ENCODE results near the gene HDX. TPM values are rescaled to one million over a fixed set of nuclear protein-coding genes. Genes with fewer than 3 reads are reported as not detected.
"Not testable (repeated sequence)": the region's sequence is repeated elsewhere in the genome, so short reads cannot be mapped to it uniquely, and the experiment has no call there.

HDX gene, protein sequence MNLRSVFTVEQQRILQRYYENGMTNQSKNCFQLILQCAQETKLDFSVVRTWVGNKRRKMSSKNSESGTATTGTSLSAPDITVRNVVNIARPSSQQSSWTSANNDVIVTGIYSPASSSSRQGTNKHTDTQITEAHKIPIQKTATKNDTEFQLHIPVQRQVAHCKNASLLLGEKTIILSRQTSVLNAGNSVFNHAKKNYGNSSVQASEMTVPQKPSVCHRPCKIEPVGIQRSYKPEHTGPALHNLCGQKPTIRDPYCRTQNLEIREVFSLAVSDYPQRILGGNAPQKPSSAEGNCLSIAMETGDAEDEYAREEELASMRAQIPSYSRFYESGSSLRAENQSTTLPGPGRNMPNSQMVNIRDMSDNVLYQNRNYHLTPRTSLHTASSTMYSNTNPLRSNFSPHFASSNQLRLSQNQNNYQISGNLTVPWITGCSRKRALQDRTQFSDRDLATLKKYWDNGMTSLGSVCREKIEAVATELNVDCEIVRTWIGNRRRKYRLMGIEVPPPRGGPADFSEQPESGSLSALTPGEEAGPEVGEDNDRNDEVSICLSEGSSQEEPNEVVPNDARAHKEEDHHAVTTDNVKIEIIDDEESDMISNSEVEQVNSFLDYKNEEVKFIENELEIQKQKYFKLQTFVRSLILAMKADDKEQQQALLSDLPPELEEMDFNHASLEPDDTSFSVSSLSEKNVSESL
- total RNA-seq = 1 to 10 TPM in 2 of 4 donors, under 1 TPM in 1, not detected in 1; 0.59 to 1.9 (median 1.1) TPM

DNA sequence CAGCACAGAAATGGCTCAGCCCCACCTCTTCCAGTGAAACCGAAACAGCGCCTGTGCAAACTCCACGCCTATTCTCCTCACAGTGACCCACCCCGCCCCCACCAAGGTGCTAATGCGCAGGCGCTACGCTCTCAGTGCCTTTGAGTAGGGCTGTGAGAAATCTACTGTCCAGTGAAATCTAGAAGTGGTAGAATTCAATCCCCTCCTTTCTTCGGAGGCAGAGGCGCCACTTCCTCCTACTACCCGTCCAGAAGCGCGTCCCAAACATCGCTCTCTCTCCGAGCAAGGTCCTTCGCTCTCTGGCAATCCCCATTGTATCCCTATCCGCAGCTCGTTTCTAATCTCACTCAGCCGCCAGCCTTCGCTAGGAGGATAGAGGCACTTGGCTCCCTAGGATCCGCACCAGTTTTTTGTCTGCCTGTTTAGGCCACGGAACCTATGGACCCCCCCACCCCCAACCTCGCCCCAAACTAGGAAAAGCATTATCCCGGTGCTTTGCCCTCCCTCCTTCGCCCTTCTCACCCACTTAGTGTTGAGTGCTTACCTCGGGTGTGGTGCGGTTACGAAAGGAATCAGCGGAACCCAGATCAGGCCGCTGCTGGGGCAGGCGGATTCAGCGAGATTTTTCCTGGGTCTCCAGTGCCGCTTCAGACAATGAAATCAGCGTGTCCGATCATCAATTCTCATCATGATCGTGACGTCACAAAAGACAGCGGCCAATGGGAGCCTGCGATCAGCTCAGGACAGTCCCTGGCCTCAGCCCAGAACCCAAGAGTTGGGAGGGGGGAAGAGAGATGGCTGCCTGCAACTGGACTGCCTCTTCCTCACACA, at the start of gene HDX:
HDX (minus strand) TSS at position 656 of the 831 bp plus-strand sequence. CDS start 27,056 bp downstream, outside the sequence.
- DNase-seq = peak; percentile 37 to 72
- H3K9me3 ChIP-seq = no peaks in the 10 kb centered on the region
- H3K4me1 ChIP-seq = no peaks in the 10 kb centered on the region
- no peaks in the 10 kb centered on the region for H3K27me3 ChIP-seq
- in situ Hi-C loops (cut with MboI; ENCODE audit: low sequenced_read_pairs in 4 of 4) (no loop called here), intact Hi-C loops (cut with DNase I; ENCODE audit: low total_unique reads) (loop anchor here (5.0 kb wide), 1 partner anchor 500 kb away; the partner anchor contains the start of gene APOOL)
- peak within 1 kb of the TSS; percentile 54 to 61 (median 59) for H3K4me3 ChIP-seq
- peak within 1 kb of the TSS; percentile 74 to 81 (median 79) for H3K27ac ChIP-seq
- no peaks in the 10 kb centered on the region for H3K36me3 ChIP-seq
- TF ChIP-seq, protein P1, sequence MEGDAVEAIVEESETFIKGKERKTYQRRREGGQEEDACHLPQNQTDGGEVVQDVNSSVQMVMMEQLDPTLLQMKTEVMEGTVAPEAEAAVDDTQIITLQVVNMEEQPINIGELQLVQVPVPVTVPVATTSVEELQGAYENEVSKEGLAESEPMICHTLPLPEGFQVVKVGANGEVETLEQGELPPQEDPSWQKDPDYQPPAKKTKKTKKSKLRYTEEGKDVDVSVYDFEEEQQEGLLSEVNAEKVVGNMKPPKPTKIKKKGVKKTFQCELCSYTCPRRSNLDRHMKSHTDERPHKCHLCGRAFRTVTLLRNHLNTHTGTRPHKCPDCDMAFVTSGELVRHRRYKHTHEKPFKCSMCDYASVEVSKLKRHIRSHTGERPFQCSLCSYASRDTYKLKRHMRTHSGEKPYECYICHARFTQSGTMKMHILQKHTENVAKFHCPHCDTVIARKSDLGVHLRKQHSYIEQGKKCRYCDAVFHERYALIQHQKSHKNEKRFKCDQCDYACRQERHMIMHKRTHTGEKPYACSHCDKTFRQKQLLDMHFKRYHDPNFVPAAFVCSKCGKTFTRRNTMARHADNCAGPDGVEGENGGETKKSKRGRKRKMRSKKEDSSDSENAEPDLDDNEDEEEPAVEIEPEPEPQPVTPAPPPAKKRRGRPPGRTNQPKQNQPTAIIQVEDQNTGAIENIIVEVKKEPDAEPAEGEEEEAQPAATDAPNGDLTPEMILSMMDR (IDR thresholded peaks at IDR 0.05 in 4 of 5, conservative IDR thresholded peaks at IDR 0.05 in 1 of 5) = no peak
- TF ChIP-seq POLR2A (IDR thresholded peaks at IDR 0.05) = peak; percentile 16 to 21
- ATAC-seq = peak; percentile 66 to 90

DNA sequence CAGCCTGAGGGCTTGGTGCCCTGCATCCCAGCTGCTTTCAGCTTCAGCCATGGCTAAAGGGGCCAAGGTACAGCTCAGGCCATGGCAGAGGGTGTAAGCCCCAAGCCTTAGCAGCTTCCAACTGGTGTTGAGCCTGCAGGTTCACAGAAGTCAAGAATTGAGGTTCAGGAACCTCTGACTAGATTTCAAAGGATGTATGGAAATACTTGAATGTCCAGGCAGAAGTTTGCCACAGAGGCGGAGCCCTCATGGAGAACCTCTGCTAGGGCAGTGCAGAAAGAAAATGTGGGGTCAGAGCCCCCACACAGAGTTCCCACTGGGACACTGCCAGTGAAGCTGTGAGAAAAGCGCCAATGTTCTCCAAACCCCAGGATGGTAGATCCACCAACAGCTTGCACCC, 39.1 kb upstream of the HDX start:
- H3K4me1 ChIP-seq; H3K27me3 ChIP-seq; intact Hi-C loops (cut with DNase I; ENCODE audit: low total_unique reads); in situ Hi-C loops (cut with MboI; ENCODE audit: low sequenced_read_pairs in 4 of 4); H3K27ac ChIP-seq; H3K4me3 ChIP-seq; H3K9me3 ChIP-seq; ATAC-seq; H3K36me3 ChIP-seq; DNase-seq: not testable (repeated sequence)

DNA sequence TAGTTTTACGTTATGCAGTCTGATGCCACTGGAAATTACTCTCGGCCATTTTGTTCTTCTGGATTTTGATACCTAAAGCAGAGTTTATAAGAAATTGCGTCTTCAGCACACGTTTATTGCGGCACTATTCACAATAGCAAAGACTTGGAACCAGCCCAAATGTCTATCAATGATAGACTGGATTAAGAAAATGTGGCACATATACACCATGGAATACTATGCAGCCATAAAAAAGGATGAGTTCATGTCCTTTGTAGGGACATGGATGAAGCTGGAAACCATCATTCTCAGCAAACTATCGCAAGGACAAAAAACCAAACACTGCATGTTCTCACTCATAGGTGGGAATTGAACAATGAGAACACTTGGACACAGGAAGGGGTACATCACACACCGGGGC, 35.4 kb upstream of the HDX start:
- H3K27ac ChIP-seq; H3K4me3 ChIP-seq; in situ Hi-C loops (cut with MboI; ENCODE audit: low sequenced_read_pairs in 4 of 4); H3K9me3 ChIP-seq; DNase-seq; H3K27me3 ChIP-seq; H3K36me3 ChIP-seq; ATAC-seq; intact Hi-C loops (cut with DNase I; ENCODE audit: low total_unique reads); H3K4me1 ChIP-seq: not testable (repeated sequence)

DNA sequence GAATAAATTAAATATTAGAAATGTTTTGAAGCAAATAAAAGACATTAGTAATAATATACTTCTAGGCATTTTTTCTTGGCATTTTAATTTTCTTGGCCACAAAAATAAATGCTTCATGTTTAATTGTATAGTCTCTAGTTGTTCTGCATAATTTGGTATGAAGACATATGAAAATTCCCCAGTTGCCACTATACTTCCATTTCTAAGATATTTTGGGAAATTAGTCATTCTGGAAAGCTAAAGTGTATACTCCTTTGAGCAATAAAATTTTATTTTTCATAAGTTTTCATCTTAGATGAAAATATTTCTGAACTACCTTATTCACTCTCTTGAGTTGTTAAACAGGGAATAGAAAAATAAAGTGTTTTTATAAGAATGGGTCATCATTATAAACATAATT, 13.8 kb downstream of the HDX start:
- H3K4me1 ChIP-seq = no peaks in the 10 kb centered on the region
- no peaks in the 10 kb centered on the region for H3K36me3 ChIP-seq
- H3K27me3 ChIP-seq = no peaks in the 10 kb centered on the region
- no peak overlapping the region for H3K27ac ChIP-seq
- in situ Hi-C loops (cut with MboI; ENCODE audit: low sequenced_read_pairs in 4 of 4) (no loop called here), intact Hi-C loops (cut with DNase I; ENCODE audit: low total_unique reads) (no loop called here)
- ATAC-seq (no peak), DNase-seq (no peak)
- no peak overlapping the region for H3K4me3 ChIP-seq
- no peak for TF ChIP-seq POLR2A (IDR thresholded peaks at IDR 0.05)
- TF ChIP-seq, protein P1 (IDR thresholded peaks at IDR 0.05 in 4 of 5, conservative IDR thresholded peaks at IDR 0.05 in 1 of 5) = no peak
- H3K9me3 ChIP-seq = no peaks in the 10 kb centered on the region

DNA sequence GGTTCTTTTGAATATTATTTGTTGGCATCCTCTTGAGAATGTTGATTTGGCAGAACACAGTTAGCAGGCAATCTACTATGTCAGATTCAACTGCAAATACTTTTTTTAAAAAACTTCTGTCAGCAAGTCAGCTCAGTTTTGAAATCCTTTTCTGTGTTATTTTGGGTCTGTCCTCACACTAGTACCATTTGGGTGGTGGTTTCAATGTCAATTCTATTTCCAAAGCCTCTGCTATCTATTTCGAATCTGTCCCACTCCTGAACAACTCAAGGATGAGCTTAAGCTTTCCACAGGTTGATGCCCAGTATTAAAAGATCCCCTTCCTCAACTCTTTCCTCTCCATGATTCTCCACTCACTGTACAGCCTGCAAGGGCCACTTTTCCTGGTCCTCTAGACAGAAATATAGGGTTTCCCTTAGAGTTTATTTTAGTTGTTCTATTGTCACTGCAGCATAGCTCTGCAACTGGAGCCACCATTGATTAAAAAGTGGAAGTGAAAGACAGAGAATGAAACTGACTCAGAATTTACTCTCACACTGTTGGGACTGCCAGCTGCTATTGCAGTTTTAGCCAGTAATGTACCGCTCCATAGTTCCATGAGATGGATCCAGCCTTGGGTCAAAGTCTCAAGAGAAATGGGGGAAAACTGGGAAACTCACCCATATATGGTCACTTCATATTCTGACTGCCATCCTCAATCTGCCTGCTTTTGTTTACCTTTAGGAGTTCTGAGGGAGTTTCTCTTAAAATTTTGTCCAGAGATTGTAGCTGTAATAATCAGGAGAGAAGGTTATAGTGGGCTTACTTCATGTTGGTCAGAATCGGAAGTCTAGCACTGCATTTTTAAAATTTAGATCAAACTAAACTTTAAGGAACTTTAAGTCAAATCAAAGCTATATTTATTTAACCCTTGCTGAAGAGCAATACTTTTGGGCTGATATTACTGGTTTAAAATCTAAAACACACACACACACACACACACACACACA, 14.6 kb downstream of the HDX start:
- in situ Hi-C loops (cut with MboI; ENCODE audit: low sequenced_read_pairs in 4 of 4) = no loop called here
- Histone ChIP-seq H3K27ac (no peak overlapping the region), H3K4me3 (no peak overlapping the region), H3K4me1 (no peaks in the 10 kb centered on the region), H3K27me3 (no peaks in the 10 kb centered on the region), H3K36me3 (no peaks in the 10 kb centered on the region), H3K9me3 (no peaks in the 10 kb centered on the region)
- no peak for ATAC-seq
- intact Hi-C loops (cut with DNase I; ENCODE audit: low total_unique reads) = no loop called here
- TF ChIP-seq, protein P1 (IDR thresholded peaks at IDR 0.05 in 4 of 5, conservative IDR thresholded peaks at IDR 0.05 in 1 of 5) = no peak
- no peak for DNase-seq
